ENCODE measurements around the gene GAS2. TPM values are rescaled to one million over a fixed set of nuclear protein-coding genes. Genes with fewer than 3 reads are reported as not detected.

GAS2 gene
- polyA plus RNA-seq, 1 experiment: 0.52 TPM

DNA sequence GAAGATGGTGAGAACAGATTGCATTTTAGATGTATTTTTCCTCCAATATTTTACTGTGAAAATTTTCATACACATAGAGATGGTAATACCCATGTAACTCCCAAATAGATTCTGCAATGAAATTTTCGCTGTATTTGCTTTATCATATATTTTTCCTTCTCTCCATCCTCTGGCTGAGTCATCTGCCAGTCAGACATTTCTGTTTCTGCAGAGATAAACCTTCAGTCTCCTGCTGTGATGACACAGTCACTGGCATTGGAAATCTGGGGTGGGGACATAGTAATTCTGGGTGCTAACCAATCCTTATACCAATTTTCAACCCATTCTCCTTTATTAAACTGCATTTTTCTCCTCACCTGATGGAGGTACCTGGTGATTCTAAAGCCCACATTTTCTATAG, 129.5 kb downstream of the GAS2 start:
- TF ChIP-seq, protein P1, sequence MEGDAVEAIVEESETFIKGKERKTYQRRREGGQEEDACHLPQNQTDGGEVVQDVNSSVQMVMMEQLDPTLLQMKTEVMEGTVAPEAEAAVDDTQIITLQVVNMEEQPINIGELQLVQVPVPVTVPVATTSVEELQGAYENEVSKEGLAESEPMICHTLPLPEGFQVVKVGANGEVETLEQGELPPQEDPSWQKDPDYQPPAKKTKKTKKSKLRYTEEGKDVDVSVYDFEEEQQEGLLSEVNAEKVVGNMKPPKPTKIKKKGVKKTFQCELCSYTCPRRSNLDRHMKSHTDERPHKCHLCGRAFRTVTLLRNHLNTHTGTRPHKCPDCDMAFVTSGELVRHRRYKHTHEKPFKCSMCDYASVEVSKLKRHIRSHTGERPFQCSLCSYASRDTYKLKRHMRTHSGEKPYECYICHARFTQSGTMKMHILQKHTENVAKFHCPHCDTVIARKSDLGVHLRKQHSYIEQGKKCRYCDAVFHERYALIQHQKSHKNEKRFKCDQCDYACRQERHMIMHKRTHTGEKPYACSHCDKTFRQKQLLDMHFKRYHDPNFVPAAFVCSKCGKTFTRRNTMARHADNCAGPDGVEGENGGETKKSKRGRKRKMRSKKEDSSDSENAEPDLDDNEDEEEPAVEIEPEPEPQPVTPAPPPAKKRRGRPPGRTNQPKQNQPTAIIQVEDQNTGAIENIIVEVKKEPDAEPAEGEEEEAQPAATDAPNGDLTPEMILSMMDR (IDR thresholded peaks at IDR 0.05; ENCODE audit: insufficient read depth, low read depth, low read length): no peak
- CTCF ChIA-PET: interaction anchor here (1.2 kb wide), 1 partner anchor 14 kb away, joined by 3 read pairs; no protein-coding TSS in a partner anchor
- DNase-seq (ENCODE audit: low read depth): no peak
- H3K27me3 ChIP-seq (ENCODE audit: control insufficient read depth, insufficient read depth, low read length): no peaks in the 10 kb centered on the region
- H3K36me3 ChIP-seq (ENCODE audit: control insufficient read depth, insufficient read depth, low read length): no peaks in the 10 kb centered on the region
- POLR2A ChIA-PET: no interaction called here
- H3K4me3 ChIP-seq (ENCODE audit: low read depth, low read length): no peak overlapping the region

GRCh38 chr11:22797047-22797446, 130.6 kb downstream of the GAS2 start:
- no peak for DNase-seq (ENCODE audit: low read depth)
- Histone ChIP-seq H3K4me3 (ENCODE audit: low read depth, low read length) (no peak overlapping the region), H3K36me3 (ENCODE audit: control insufficient read depth, insufficient read depth, low read length) (no peaks in the 10 kb centered on the region), H3K27me3 (ENCODE audit: control insufficient read depth, insufficient read depth, low read length) (no peaks in the 10 kb centered on the region)
- CTCF ChIA-PET: interaction anchor here (0.8 to 2.5 kb wide), 2 partner anchors 9 to 993 kb away, joined by 4 to 13 read pairs; no protein-coding TSS in a partner anchor
- TF ChIP-seq, protein P1 (IDR thresholded peaks at IDR 0.05; ENCODE audit: insufficient read depth, low read depth, low read length): no peak
- POLR2A ChIA-PET: no interaction called here

- ChIA-PET POLR2A (no interaction called here), CTCF (interaction anchor here (2.5 kb wide), 1 partner anchor 11 kb away, joined by 13 read pairs; no protein-coding TSS in a partner anchor)
- no peak overlapping the region for H3K4me3 ChIP-seq (ENCODE audit: low read depth, low read length)
- H3K36me3 ChIP-seq (ENCODE audit: control insufficient read depth, insufficient read depth, low read length): no peaks in the 10 kb centered on the region
- DNase-seq (ENCODE audit: low read depth): no peak
- no peaks in the 10 kb centered on the region for H3K27me3 ChIP-seq (ENCODE audit: control insufficient read depth, insufficient read depth, low read length)
- TF ChIP-seq, protein P1 (IDR thresholded peaks at IDR 0.05; ENCODE audit: insufficient read depth, low read depth, low read length): no peak
Observed at GRCh38 chr11:22798901-22799300, 132.5 kb downstream of the GAS2 start.

GRCh38 chr11:22800482-22800881, 134.1 kb downstream of the GAS2 start:
- Histone ChIP-seq H3K4me3 (ENCODE audit: low read depth, low read length) (no peak overlapping the region), H3K36me3 (ENCODE audit: control insufficient read depth, insufficient read depth, low read length) (no peaks in the 10 kb centered on the region), H3K27me3 (ENCODE audit: control insufficient read depth, insufficient read depth, low read length) (no peaks in the 10 kb centered on the region)
- no peak for DNase-seq (ENCODE audit: low read depth)
- CTCF ChIA-PET: interaction anchor here (0.9 to 3.1 kb wide), 2 partner anchors 13 to 76 kb away, joined by 3 to 15 read pairs; no protein-coding TSS in a partner anchor
- TF ChIP-seq, protein P1 (IDR thresholded peaks at IDR 0.05; ENCODE audit: insufficient read depth, low read depth, low read length): no peak
- POLR2A ChIA-PET: no interaction called here

GRCh38 chr11:22802861-22803260, 136.4 kb downstream of the GAS2 start:
- DNase-seq (ENCODE audit: low read depth): no peak
- TF ChIP-seq, protein P1 (IDR thresholded peaks at IDR 0.05; ENCODE audit: insufficient read depth, low read depth, low read length): no peak
- CTCF ChIA-PET: no interaction called here
- no peaks in the 10 kb centered on the region for H3K27me3 ChIP-seq (ENCODE audit: control insufficient read depth, insufficient read depth, low read length)
- POLR2A ChIA-PET: no interaction called here
- H3K36me3 ChIP-seq (ENCODE audit: control insufficient read depth, insufficient read depth, low read length): no peaks in the 10 kb centered on the region
- H3K4me3 ChIP-seq (ENCODE audit: low read depth, low read length): no peak overlapping the region
